Right atrium auricular region (tissue), 2 donors: Measurements from ENCODE around the gene LRRTM3. TPM values are rescaled to one million over a fixed set of nuclear protein-coding genes. Genes with fewer than 3 reads are reported as not detected.

Source experiments
- DNase-seq: peaks from one replicate; pipeline ENCODE4 v3.0.0-alpha.2; 2019; ENCODE audit warnings: low spot score
- H3K27ac ChIP-seq, 2 donors: fragments of 200-600 bp; sonication (generic); 1 replicate in 1 of 2; 2 replicates in 1 of 2; pipeline ENCODE4 v1.5.1; 2016 to 2019
- H3K27me3 ChIP-seq, 2 donors: fragments of 200-600 bp; sonication (generic); one replicate each; pipeline versions ENCODE4 v1.5.1 to v1.6.0; 2017 to 2019
- H3K36me3 ChIP-seq: fragments of 200-600 bp; sonication (generic); one replicate; pipeline ENCODE4 v1.5.1; 2016
- H3K4me1 ChIP-seq, 2 donors: fragments of 200-600 bp; sonication (generic); one replicate each; pipeline versions ENCODE4 v1.5.1 to v1.6.0; 2017 to 2019
- H3K4me3 ChIP-seq, 2 donors: fragments of 200-600 bp; sonication (generic); 1 replicate in 1 of 2; 2 replicates in 1 of 2; pipeline ENCODE4 v1.5.1; 2017 to 2019; ENCODE audit warnings: mild to moderate bottlenecking in 1 of 2, moderate library complexity in 1 of 2
- H3K9me3 ChIP-seq, 2 donors: fragments of 200-600 bp; sonication (generic); one replicate each; pipeline ENCODE4 v1.5.1; 2019
- total RNA-seq, 2 donors: library from RNA; depleted of rRNA; stranded (reverse); fragments of >200 nt; gene quantifications; one replicate each; pipeline ENCODE4 v1.1.0, GENCODE V29; 2016
- TF ChIP-seq, protein P1 (sequence below), 2 donors: fragments of 200-600 bp; sonication (generic); IDR thresholded peaks; one replicate each; pipeline ENCODE4 v1.5.1; 2019; ENCODE audit warnings: antibody characterized with exemption in 2 of 2

Gene LRRTM3
- total RNA-seq, 2 donors from 2014 or later = not detected

DNA sequence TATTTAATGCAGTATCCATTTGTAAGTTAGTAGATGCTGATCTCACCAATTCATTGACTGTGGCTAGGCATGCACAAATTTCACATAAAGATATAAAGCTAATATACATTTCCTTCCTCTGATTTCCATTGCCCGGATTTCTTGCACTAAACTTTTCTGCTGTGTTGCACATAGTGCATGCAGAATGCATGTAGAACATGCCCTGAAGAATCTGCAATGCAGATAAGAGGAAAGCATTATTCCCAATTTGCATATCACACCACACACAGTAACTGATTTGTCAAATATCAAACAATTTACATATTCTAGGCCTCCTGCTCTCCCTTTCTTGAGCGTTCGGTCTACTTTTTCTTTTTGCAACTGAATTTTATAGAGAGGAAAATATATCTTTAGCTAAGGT lies 124.2 kb downstream of the LRRTM3 start:
- Histone ChIP-seq H3K27ac (no peak overlapping the region), H3K36me3 (no peaks in the 10 kb centered on the region), H3K9me3 (no peaks in the 10 kb centered on the region), H3K4me1 (no peaks in the 10 kb centered on the region), H3K4me3 (no peak overlapping the region), H3K27me3 (no peaks in the 10 kb centered on the region)
- TF ChIP-seq, protein P1, sequence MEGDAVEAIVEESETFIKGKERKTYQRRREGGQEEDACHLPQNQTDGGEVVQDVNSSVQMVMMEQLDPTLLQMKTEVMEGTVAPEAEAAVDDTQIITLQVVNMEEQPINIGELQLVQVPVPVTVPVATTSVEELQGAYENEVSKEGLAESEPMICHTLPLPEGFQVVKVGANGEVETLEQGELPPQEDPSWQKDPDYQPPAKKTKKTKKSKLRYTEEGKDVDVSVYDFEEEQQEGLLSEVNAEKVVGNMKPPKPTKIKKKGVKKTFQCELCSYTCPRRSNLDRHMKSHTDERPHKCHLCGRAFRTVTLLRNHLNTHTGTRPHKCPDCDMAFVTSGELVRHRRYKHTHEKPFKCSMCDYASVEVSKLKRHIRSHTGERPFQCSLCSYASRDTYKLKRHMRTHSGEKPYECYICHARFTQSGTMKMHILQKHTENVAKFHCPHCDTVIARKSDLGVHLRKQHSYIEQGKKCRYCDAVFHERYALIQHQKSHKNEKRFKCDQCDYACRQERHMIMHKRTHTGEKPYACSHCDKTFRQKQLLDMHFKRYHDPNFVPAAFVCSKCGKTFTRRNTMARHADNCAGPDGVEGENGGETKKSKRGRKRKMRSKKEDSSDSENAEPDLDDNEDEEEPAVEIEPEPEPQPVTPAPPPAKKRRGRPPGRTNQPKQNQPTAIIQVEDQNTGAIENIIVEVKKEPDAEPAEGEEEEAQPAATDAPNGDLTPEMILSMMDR (IDR thresholded peaks at IDR 0.05) = no peak
- no peak for DNase-seq

GRCh38 chr10:67050415-67050814 lies 124.6 kb downstream of the LRRTM3 start:
- no peak overlapping the region for H3K4me3 ChIP-seq
- DNase-seq = no peak
- no peaks in the 10 kb centered on the region for H3K9me3 ChIP-seq
- H3K36me3 ChIP-seq = no peaks in the 10 kb centered on the region
- no peak overlapping the region for H3K27ac ChIP-seq
- no peaks in the 10 kb centered on the region for H3K27me3 ChIP-seq
- TF ChIP-seq, protein P1 (IDR thresholded peaks at IDR 0.05) = no peak
- H3K4me1 ChIP-seq = no peaks in the 10 kb centered on the region

- no peak for DNase-seq
- Histone ChIP-seq H3K36me3 (no peaks in the 10 kb centered on the region), H3K9me3 (no peaks in the 10 kb centered on the region), H3K27me3 (no peaks in the 10 kb centered on the region), H3K27ac (no peak overlapping the region), H3K4me1 (no peaks in the 10 kb centered on the region), H3K4me3 (no peak overlapping the region)
- TF ChIP-seq, protein P1 (IDR thresholded peaks at IDR 0.05) = no peak
Observed at GRCh38 chr10:67072654-67073053, 146.8 kb downstream of the LRRTM3 start.

- Histone ChIP-seq H3K4me3 (no peak overlapping the region), H3K27ac (peak overlapping the region in 1 of 2 donors; percentile 64), H3K27me3 (no peaks in the 10 kb centered on the region), H3K4me1 (no peaks in the 10 kb centered on the region), H3K9me3 (no peaks in the 10 kb centered on the region), H3K36me3 (no peaks in the 10 kb centered on the region)
- DNase-seq = no peak
- TF ChIP-seq, protein P1 (IDR thresholded peaks at IDR 0.05) = no peak
Observed at GRCh38 chr10:67075491-67075971, 149.7 kb downstream of the LRRTM3 start.

- Histone ChIP-seq H3K4me3 (no peak overlapping the region), H3K27ac (peak overlapping the region in 1 of 2 donors; percentile 64), H3K9me3 (no peaks in the 10 kb centered on the region), H3K4me1 (no peaks in the 10 kb centered on the region), H3K36me3 (no peaks in the 10 kb centered on the region), H3K27me3 (no peaks in the 10 kb centered on the region)
- no peak for DNase-seq
- TF ChIP-seq, protein P1 (IDR thresholded peaks at IDR 0.05) = no peak
Observed at GRCh38 chr10:67076144-67076543, 150.3 kb downstream of the LRRTM3 start.

DNA sequence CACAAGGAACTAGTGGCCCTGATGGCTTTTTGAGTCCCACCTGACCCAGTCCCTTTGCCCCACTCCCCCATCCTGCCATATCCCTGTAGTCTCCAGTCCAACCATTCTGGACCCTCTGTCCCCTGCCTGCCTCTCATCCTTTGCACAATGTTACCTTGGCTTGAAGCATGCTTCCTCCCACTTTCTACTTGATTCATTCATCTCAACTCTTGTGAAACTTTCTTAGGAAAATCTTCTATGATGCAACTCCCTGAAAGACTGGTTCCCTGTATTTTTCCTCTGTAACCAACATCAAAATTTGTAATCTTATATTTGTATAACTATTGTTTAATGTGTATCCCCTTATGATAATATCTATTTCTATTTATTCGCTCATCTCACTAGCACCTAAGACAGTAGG lies 151.5 kb downstream of the LRRTM3 start:
- no peaks in the 10 kb centered on the region for H3K9me3 ChIP-seq
- DNase-seq = no peak
- no peaks in the 10 kb centered on the region for H3K36me3 ChIP-seq
- no peaks in the 10 kb centered on the region for H3K27me3 ChIP-seq
- H3K4me1 ChIP-seq = no peaks in the 10 kb centered on the region
- no peak overlapping the region for H3K27ac ChIP-seq
- no peak overlapping the region for H3K4me3 ChIP-seq
- TF ChIP-seq, protein P1 (IDR thresholded peaks at IDR 0.05) = no peak
